Measurements from ENCODE around the gene PLB1.

PLB1 gene, protein sequence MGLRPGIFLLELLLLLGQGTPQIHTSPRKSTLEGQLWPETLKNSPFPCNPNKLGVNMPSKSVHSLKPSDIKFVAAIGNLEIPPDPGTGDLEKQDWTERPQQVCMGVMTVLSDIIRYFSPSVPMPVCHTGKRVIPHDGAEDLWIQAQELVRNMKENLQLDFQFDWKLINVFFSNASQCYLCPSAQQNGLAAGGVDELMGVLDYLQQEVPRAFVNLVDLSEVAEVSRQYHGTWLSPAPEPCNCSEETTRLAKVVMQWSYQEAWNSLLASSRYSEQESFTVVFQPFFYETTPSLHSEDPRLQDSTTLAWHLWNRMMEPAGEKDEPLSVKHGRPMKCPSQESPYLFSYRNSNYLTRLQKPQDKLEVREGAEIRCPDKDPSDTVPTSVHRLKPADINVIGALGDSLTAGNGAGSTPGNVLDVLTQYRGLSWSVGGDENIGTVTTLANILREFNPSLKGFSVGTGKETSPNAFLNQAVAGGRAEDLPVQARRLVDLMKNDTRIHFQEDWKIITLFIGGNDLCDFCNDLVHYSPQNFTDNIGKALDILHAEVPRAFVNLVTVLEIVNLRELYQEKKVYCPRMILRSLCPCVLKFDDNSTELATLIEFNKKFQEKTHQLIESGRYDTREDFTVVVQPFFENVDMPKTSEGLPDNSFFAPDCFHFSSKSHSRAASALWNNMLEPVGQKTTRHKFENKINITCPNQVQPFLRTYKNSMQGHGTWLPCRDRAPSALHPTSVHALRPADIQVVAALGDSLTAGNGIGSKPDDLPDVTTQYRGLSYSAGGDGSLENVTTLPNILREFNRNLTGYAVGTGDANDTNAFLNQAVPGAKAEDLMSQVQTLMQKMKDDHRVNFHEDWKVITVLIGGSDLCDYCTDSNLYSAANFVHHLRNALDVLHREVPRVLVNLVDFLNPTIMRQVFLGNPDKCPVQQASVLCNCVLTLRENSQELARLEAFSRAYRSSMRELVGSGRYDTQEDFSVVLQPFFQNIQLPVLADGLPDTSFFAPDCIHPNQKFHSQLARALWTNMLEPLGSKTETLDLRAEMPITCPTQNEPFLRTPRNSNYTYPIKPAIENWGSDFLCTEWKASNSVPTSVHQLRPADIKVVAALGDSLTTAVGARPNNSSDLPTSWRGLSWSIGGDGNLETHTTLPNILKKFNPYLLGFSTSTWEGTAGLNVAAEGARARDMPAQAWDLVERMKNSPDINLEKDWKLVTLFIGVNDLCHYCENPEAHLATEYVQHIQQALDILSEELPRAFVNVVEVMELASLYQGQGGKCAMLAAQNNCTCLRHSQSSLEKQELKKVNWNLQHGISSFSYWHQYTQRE (N-terminal part only)

DNA sequence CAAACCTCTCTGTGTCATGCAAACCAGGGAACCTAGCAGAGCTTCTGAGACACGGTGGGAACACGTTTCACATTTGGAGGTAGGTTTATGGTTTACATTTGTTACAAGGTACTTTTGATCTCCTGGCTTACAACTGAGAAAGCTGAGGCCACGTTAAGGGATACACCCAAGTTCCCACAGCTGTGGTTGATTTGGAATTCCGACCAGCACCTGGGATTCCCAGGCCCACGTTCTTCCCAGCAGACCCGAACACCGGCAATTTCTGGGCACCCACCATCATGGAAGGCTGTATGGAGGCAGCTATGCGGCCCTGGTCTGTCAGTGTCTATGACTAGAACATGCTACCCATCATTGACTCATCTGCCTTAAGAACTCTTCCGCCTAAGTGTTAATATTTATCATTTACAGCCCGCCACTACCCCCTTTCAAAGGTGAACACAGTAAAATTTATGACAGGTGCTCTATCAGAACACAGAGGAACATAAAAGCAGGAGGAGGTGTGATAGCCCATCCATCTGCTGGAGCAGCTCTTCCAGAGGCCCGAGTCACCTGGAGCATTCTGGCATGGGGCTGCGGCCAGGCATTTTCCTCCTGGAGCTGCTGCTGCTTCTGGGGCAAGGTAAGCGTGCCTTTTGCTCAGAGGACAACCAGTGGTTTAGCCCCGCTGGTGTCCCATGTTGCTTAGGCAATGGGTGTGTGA, at the start of gene PLB1:
Gene PLB1 (plus strand): TSS at position 510 of the 700 bp plus-strand sequence. CDS start 55 bp downstream, at position 565.
- DNase-seq (ENCODE audit: low read depth, low spot score): no peak

GRCh38 chr2:28446531-28446930, 49.3 kb upstream of the PLB1 start:
- no peak for DNase-seq (ENCODE audit: low read depth, low spot score)

DNA sequence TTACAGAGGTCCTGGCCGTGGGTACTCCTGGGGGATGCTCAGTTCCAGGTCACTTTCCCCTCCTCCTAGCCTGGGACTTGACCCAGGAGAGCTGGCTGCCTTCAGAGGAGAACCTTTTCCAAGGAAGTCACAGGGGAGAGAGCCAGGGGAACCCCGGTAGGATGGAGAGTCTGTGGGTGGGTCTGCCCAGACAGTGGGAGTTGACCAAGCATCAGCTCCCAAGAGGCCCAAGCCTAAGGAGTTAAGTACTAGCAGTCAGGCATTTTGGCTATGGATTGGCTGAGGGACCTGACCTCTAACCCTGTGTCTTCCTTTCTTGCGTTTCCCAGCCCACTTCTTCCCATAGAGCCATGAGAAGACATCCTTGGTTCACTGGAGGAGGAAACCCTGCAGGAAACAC, 48.8 kb upstream of the PLB1 start:
- no peak for DNase-seq (ENCODE audit: low read depth, low spot score)

DNA sequence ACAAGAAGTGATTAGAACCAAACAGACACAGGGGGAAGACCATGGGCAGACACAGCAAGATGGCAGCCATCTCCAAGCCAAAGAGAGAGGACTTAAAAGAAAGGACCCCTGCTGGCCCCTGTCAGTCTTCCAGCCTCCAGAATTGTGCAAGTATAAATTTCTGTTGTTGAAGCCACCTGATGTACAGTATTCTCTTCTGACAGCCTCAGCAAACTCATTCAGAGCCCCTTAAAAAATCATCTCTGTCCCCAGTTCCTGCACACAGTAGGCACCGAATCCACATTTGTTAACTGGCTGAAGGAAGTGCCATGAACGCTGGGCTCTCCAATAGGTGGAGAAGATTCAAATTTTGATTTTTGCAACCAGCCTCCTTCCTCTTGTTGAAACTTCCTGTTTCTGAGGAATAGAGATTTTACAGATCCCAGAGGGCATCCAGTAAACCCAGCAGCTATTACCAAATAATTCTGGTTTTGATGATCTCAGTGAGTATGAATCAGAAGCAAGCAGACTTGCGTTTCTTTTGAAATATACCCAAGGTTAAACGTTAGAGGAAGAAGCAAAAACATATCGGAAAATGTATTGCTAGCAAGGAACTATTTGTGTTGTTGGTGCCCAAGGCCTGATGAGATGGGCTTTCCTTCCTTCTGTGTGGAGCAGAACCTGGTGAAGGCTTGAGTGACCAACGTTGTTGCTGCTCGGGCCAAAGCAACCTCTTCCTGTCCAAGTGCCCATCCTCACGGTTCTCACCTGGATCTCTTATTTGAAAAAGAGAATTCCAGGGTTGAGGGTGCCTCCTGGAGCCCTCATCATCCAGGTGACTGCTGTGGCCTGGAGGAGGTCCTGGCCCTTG, 47.7 kb upstream of the PLB1 start:
- DNase-seq (ENCODE audit: low read depth, low spot score): no peak

GRCh38 chr2:28448793-28449100, 47.1 kb upstream of the PLB1 start:
- DNase-seq (ENCODE audit: low read depth, low spot score): no peak

GRCh38 chr2:28449126-28449487, 46.8 kb upstream of the PLB1 start:
- no peak for DNase-seq (ENCODE audit: low read depth, low spot score)

GRCh38 chr2:28449488-28450395, 46.1 kb upstream of the PLB1 start:
- DNase-seq (ENCODE audit: low read depth, low spot score): peak; percentile 55

DNA sequence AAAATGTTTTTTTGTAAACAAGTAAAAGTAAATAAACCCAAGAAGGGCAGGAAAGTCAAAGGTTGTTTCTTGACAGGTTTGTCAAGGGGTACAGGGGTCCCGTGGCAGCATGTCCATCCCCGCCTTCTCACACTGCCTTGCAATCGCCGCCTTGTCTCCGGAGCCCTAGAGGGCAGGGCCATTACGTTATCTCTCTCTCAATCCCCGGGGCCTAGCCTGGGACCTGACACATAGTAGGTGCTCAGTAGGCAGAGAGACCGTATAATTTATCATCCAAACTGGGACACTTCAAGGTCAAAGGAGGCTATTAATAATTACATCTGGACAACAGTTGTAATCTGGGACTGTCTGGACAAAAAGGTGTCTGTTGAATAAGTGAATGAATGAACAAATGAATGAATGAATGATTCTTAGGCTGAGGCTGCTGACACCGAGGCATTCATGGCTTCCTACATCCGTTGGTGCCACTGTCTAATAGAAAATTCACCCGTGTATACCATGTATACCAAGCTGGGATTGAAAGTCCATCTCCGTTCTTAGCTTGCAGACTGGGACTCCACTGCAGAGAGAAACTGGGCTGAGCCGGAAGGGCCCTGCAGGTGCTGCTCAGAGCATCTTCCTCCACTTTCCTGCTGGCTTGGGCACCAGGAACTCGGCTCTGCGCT, 44.8 kb upstream of the PLB1 start:
- DNase-seq (ENCODE audit: low read depth, low spot score): no peak

- DNase-seq (ENCODE audit: low read depth, low spot score): peak; percentile 23
These were observed 43.9 kb upstream of the PLB1 start for GRCh38 chr2:28451793-28452533.

GRCh38 chr2:28452534-28453081, 43.3 kb upstream of the PLB1 start:
- peak; percentile 72 for DNase-seq (ENCODE audit: low read depth, low spot score)

GRCh38 chr2:28453396-28453795, 42.5 kb upstream of the PLB1 start:
- no peak for DNase-seq (ENCODE audit: low read depth, low spot score)

DNA sequence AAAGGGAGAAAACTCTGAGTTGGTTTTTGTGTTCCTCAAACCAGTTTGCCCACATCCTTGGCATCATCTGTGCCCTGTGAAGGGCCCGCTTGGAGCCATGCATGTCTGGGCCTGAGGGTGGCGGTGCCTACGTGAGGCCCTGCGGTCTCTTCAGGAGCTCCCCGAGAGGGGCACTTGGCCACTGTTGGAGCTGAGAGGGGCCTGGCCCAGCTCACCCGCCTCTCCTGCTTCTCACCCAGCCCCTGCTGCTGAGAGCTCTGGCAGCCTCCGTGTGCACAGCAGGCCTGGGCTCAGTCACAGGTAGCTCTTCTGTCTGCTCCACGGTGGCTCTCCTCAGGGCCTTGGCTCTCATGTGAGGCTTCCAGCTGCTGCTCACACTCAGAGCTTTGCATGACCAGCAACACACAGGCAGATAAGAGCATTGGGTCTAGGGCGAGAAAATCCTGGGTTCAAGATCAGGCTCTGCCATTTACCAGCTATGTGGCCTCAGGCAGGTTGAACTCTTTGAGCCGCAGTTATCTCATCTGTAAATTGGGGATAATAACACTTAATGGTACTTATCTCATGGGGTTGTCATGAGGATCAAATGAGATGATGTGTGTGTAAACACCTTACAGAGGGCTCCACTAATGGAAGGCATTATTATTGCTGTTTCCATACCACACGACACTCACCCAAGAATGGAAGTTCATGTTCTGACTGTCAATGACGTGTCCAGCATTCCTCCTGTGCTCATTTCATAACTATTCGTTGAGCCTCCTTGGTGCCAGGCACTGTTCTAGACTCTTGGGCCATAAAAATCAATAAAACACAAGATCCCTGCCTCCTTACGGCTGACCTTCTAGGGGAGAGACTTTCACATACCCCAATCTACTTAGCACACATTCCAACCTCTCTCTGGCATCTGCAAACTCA, 41.6 kb upstream of the PLB1 start:
- DNase-seq (ENCODE audit: low read depth, low spot score): no peak

DNA sequence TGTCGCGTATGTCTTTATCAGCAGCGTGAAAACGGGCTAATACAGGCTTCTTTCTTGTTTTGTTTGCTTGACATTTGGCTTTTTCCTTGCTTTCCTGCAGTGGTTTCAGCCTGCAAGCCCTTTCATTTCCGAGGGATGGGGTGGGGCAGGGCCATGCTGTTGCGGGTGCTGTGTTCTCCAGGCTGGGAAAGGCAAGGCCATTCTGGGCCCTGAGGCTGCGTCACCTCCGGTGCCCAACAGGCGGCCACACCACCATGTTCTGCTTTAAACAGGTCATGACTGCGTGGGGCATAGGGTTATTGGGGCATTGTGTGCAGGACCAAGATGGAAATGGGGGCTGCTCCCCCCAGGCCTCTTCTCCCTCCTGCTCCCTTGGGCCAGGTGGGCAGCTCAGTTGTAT, 38.6 kb upstream of the PLB1 start:
- DNase-seq (ENCODE audit: low read depth, low spot score): no peak

GRCh38 chr2:28461056-28461455, 34.8 kb upstream of the PLB1 start:
- no peak for DNase-seq (ENCODE audit: low read depth, low spot score)

DNA sequence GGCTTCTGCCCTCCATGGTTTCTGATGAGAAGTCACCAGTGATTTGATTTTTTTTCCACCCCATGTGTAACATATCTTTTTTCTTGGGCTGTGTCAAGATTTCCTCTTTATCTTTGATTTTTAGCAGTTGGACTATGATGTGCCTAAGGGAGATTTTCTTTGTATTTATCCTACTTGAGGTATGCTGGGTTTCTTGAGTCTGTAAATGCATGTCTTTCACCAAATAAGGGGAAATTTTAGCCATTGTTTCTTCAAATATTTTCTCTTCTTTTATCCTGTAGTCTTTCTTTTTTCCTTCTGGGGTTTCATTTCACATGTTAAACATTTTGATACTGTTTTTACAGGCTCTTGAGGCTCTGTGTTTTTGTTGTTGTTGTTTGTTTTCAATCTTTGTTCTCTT, 33.7 kb upstream of the PLB1 start:
- no peak for DNase-seq (ENCODE audit: low read depth, low spot score)

DNA sequence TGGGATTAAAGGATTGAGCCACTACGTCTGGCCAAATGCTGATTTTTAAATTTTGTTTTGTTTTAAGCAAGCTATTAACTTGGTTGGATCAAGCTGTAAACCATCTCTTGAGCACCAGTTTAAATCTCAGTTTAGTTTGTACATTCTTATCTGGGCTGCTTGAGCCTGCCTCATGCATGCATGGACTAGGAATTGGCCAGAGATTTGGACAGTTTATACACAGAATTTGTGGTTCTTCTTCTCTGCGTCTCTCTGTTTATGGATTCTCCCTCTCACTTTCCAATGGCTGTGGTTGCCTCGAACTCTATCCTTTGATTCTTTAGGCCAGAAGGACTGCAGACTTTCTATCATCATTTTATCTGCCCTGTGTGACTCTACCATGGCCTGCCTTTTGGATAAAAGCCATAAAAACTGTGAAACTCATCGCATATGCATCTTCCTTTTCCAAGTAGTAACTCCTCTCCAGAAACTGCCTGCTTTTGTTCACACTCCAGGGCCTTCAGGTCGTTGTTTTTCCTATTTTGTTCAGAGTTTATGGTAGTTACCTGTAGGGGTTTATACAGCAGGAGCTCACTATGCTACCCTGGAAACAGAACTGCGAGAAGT, 32.5 kb upstream of the PLB1 start:
- no peak for DNase-seq (ENCODE audit: low read depth, low spot score)

Measured in astrocyte of the hippocampus (primary cell).